ENCODE data around the gene PTPRK. TPM values are rescaled to one million over a fixed set of nuclear protein-coding genes. Genes with fewer than 3 reads are reported as not detected.

Gene PTPRK
- total and polyA plus RNA-seq, 10 of the 15 experiments (the other 5 are each of a cell fraction or from before 2014, with no cell fraction given) = 0.23 to 1.9 (median 0.55) TPM

- no peak for TF ChIP-seq CEBPZ (IDR thresholded peaks at IDR 0.05; ENCODE audit: low read depth, low read length)
Measured at GRCh38 chr6:128065072-128065471, 455.3 kb downstream of the PTPRK start (continued).

- POLR2A ChIA-PET = no interaction called here
- no peak for DNase-seq (ENCODE audit: low read depth, low spot score)
- Histone ChIP-seq H3K4me1 (ENCODE audit: control insufficient read depth, insufficient read depth, low read length) (no peaks in the 10 kb centered on the region), H2AFZ (ENCODE audit: control insufficient read depth, low read depth, low read length) (no peak overlapping the region), H4K20me1 (ENCODE audit: control insufficient read depth, insufficient read depth) (no peaks in the 10 kb centered on the region), H3K36me3 (ENCODE audit: control insufficient read depth in 2 of 2, insufficient read depth in 2 of 2, low read length in 1 of 2) (no peaks in the 10 kb centered on the region), H3K9ac (ENCODE audit: control insufficient read depth, insufficient read depth, low read length) (no peak overlapping the region), H3K4me3 (no peak overlapping the region), H3K79me2 (ENCODE audit: control insufficient read depth, insufficient read depth, low read length) (no peaks in the 10 kb centered on the region), H3K27ac (ENCODE audit: control insufficient read depth, insufficient read depth) (no peak overlapping the region), H3K27me3 (replicated peaks in 1 of 2; ENCODE audit: control insufficient read depth in 2 of 2, insufficient read depth in 2 of 2, low read length in 1 of 2) (no peaks in the 10 kb centered on the region), H3K9me3 (replicated peaks; ENCODE audit: control insufficient read depth, insufficient read depth, low read length) (no peaks in the 10 kb centered on the region), H3K4me2 (ENCODE audit: control insufficient read depth, insufficient read depth) (no peak overlapping the region)
- SMC1A ChIA-PET (ENCODE audit: uncharacterized antibody, unreplicated experiment) = no interaction called here
- RAD21 ChIA-PET (ENCODE audit: unreplicated experiment) = no interaction called here
- WGBS (ENCODE audit: insufficient coverage, insufficient replicate concordance, low lambda C conversion rate, missing lambda C conversion rate) = 84% methylated on average over 2 of the region's 2 CpGs
- FAIRE-seq = no peak
- no peak for ATAC-seq
- no TSS peak for BruUV-seq (replicated peaks)
- in situ Hi-C loops (cut with MboI) (no loop called here), intact Hi-C loops (cut with micrococcal nuclease; ENCODE audit: unreplicated experiment) (no loop called here)
- TF ChIP-seq MYC (IDR thresholded peaks at IDR 0.05; ENCODE audit: insufficient read depth, insufficient read length, insufficient replicate concordance, low read length, severe bottlenecking) (no peak), KAT2A (conservative IDR thresholded peaks at IDR 0.05; ENCODE audit: control insufficient read depth, low read depth, low read length) (no peak), GABPA (IDR thresholded peaks at IDR 0.05; ENCODE audit: low read depth) (no peak), NR2C1 (IDR thresholded peaks at IDR 0.05) (no peak), POLR2AphosphoS2 (IDR thresholded peaks at IDR 0.05; ENCODE audit: low read depth, low read length) (no peak), NFYB (IDR thresholded peaks at IDR 0.05; ENCODE audit: insufficient read depth, low read depth, low read length) (no peak), CHD1 (IDR thresholded peaks at IDR 0.05; ENCODE audit: low read depth, low read length) (no peak), TCF12 (IDR thresholded peaks at IDR 0.05; ENCODE audit: low read depth, low read length) (no peak), CBX5 (IDR thresholded peaks at IDR 0.05; ENCODE audit: low read depth) (no peak), IRF4 (IDR thresholded peaks at IDR 0.05; ENCODE audit: low read depth, low read length) (no peak), HSF1 (IDR thresholded peaks at IDR 0.05; ENCODE audit: low read depth, low read length) (no peak), MXI1 (IDR thresholded peaks at IDR 0.05; ENCODE audit: low read depth, low read length) (no peak), USF1 (IDR thresholded peaks at IDR 0.05; ENCODE audit: borderline replicate concordance, extremely low read length, insufficient read depth, low read depth, low read length) (no peak)
- CTCF ChIA-PET = no interaction called here
Measured at GRCh38 chr6:128064540-128064895, 455.9 kb downstream of the PTPRK start.

Data from GM12878 (cell line).